GM19239 (cell line): ENCODE measurements around the gene NRF1.
"Not testable (repeated sequence)": the region's sequence is repeated elsewhere in the genome, so short reads cannot be mapped to it uniquely, and the experiment has no call there.

ENCODE experiments used
- DNase-seq: peaks from one replicate; pipeline ENCODE4 v3.0.0; 2011; ENCODE audit warnings: low spot score; ENCODE audit not compliant: insufficient read length
- FAIRE-seq: peaks from 2 replicates; lab custom pipeline; 2011; peaks lifted over from hg19 to GRCh38; lab: Jason Lieb, UNC

Gene NRF1

DNA sequence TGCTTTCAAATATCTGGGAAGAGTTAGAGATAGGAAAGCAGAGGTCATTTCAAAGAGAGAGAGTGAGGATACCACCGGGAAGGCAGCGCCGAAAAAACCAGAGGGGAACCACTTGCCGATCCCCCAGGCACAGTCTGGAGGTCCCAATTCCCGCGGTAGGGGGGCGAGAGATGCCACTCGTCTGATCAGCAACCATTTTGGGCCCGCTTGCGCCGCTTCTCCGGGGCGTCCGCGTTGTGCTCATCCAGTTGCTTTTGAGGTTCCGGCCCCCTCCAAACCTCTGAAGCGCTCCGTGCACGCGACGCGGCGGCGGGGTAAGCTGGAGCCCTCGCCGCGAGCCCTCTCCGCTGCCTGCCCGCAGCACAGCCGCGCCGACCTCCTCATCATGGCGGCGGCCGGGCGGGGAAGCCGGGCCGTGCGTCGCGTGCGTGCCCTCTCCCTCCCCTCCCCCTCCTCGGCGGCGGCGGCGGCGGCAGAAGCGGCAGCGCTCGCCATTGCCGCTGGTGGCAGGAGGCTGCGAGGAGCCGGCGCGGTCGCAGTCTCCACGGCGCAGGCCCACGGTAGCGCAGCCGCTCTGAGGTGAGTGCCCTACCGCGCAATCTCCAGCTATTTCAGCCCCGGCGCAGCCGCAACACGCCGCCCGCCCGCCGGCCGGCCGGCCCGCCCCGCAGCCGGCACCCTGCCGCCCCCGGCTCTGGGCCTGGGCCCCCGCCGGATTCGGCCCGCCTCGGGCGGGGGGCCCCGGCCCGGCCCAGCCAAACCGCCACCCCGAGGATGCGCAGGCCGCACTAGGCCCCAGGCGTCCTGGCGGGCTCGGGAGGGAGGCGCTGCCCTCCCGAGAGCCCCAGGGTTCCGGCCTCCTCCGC is at the start of gene NRF1:
TSS of gene NRF1 (plus strand) at position 475 of the 866 bp plus-strand sequence. CDS start 45,632 bp downstream, outside the sequence.
- peak; percentile 77 for FAIRE-seq
- peak; percentile 80 for DNase-seq

DNA sequence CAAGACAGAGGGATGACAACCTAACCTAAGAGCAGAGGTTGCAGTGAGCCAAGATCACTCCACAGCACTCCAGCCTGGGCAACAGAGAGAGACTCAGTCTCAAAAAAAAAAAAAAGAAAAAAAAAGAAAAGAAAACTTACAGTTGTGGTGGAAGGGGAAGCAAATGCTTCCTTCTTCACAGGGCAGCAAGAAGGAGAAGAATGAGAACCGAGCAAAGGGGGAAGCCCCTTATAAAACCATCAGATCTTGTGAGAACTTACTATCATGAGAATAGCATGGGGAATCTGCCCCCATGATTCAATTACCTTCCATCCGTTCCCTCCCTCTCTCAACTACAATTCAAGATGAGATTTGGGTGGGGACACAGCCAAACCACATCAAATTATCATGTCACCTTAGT is 45.2 kb upstream of the NRF1 start:
- DNase-seq, FAIRE-seq: not testable (repeated sequence)

DNA sequence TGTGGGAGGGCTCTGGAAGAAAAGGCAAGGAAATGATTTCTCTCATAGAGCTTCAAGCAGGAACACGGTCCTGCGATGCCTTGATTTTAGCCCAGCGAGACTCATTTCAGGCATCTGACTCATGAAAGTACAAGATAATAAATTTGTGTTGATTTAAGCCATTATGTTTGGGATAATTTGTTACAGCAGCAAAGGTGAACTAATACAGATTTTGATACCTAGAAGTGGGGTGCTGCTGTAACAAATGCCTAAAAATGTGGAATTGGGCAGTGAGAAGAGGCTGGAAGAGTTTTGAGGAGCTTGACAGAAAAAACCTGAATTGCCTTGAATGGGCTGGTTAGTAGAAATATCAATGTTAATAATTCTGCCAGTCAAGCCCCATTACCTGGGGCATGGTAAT is 44.1 kb upstream of the NRF1 start:
- DNase-seq (no peak), FAIRE-seq (no peak)

GRCh38 chr7:129568240-129568639 is 43.3 kb upstream of the NRF1 start:
- DNase-seq = no peak
- no peak for FAIRE-seq

- DNase-seq (no peak), FAIRE-seq (no peak)
Measured at GRCh38 chr7:129569326-129569725, 42.2 kb upstream of the NRF1 start.

GRCh38 chr7:129569811-129570215 is 41.7 kb upstream of the NRF1 start:
- no peak for FAIRE-seq
- DNase-seq = no peak

DNA sequence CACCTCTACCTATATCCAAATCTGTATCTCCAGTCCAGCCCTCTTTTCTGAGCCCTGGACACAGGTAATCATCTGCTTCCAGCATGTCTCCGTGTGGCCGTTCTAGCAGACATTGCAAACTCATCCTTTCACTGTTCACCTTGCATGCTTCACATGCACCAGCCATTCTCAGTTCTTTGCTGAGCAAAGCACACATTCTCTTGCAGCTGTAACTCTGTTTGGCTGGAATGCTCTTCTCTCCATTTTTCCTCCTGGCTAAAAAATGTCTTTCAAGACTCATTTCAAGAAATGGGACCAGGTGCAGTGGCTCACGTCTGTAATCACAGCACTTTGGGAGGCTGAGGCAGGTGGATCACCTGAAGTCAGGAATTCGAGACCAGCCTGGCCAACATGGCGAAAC is 40.3 kb upstream of the NRF1 start:
- DNase-seq = no peak
- FAIRE-seq = no peak

DNA sequence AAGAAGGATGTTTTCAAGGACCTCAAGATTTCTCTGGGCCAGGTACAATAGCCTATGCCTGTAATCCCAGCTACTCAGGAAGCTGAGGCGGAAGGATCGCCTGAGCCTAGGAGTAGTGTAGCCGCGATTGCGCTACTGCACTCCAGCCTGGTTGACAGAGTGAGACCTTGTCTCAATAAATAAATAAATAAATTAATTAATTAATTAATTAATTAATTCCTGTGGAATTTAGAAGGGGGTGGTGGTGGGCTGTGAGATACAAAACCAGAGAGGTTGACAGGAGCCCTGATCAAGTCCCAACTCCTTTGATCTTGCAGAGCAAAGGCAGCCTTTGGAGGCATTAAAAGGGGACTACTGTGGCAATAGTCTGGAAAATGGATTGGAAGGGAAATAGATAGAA is 39.3 kb upstream of the NRF1 start:
- DNase-seq (no peak), FAIRE-seq (no peak)

DNA sequence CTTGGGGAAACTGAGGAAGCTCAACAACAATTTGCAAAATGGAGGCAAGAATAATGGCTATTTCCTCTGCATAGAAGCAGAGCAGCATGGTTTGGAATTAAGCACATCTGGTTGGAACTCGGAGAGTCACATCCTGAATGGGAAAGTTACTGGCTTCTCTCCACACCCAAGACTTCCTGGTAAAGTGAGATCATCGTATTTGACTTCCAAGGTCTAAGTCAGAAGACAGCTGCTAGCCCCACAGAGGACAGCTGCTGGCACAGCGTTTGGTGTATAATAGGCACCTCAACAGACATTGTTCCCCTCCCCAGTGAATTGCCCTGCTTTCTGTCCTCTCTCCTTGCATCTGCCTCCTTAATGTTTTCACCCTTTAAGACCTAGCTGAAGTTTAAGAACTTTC is 37.0 kb upstream of the NRF1 start:
- DNase-seq (no peak), FAIRE-seq (no peak)

DNA sequence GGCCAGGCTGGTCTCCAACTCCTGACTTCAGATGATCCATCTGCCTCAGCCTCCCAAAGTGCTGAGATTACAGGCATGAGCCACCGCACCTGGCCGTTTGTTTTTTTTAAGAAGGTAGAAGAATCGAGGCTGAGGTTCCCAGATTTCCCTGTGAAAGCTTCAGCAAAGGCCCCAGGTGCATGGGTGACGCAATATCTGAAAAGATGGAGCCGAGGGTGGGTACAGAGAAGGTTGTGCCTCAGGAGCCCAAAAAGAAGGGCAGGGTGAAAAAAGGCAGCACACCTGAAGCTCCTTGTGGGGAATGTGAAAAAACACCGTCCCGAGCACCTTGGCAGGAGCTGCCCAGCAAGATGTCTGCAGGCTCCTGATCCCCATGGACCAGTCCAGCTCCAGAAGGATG is 35.8 kb upstream of the NRF1 start:
- DNase-seq = no peak

DNA sequence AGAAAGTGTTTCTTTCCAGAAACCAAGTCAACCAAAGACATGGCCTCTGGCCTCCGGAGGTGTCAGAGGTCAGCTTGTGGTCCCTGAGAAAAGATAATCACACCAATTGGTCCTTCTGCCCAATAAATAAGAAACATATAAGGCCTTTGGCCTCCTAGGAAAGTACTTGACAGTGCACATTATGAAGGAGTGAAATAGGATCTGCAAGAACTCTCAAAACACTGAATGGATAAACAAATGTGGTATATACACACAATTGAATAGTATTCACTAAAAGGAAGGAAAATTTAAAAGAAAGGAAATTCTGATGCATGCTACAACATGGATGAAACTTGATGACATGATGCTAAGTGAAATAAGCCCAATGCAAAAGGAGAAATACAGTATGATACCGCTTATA is 35.4 kb upstream of the NRF1 start:
- DNase-seq (no peak), FAIRE-seq (no peak)

More for the DNA sequence above, 35.8 kb upstream of the NRF1 start:
- no peak for FAIRE-seq

DNA sequence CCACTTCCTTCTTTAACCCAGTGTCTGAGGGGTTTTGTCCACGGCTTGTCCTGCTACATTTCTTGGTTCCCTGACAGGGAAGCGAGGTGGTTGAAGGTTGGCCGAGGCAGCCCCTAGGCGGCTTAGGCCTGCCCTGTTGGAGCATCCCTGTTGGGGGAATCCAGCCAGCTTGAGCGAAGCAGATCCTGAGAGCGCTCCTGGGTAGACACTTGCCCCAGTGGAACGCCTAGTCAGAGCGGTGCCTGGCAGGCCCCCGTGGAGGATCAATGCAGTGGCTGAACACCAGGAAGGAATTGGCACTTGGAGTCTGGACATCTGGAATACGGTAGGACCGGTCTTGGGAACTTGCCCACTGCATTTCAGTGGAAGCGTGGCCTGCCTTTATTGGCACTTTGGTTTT is 32.7 kb upstream of the NRF1 start:
- FAIRE-seq (no peak), DNase-seq (no peak)

GRCh38 chr7:129586179-129586578 is 25.3 kb upstream of the NRF1 start:
- not testable (repeated sequence) for FAIRE-seq, DNase-seq

DNA sequence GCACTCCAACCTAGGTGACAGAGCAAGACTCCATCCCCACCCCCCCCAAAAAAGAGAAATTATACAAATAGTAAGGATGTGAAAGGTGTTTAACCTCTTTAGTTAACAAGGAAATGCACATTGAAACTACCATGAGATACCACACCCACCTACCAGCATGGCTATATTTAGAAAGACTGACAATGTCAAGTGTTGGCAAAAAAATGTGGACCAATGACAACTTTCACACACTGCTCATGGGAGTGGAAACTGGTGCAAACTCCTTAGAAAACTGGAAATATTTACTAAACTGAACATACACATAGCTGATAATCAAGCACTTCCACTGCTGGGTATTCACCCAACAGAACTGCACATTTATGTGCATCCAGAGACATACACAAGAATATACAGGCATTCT is 23.3 kb upstream of the NRF1 start:
- DNase-seq = no peak
- FAIRE-seq = no peak

GRCh38 chr7:129591868-129592267 is 19.7 kb upstream of the NRF1 start:
- DNase-seq (no peak), FAIRE-seq (no peak)

DNA sequence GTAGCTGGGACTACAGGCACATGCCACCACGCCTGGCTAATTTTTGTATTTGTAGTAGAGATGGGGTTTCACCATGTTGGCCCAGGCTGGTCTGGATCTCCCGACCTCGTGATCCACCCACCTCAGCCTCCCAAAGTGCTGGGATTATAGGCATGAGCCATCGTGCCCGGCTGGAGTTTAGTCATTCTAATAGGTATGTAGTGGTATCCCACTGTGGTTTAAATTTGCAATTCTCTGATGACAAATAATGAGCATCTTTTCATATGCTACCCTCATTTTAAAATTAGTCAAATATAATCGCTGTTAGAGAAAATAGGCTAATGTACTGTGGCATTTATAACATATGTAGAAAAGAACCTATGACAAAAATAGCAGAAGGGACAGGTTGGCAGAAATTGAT is 15.1 kb upstream of the NRF1 start:
- FAIRE-seq, DNase-seq: not testable (repeated sequence)

DNA sequence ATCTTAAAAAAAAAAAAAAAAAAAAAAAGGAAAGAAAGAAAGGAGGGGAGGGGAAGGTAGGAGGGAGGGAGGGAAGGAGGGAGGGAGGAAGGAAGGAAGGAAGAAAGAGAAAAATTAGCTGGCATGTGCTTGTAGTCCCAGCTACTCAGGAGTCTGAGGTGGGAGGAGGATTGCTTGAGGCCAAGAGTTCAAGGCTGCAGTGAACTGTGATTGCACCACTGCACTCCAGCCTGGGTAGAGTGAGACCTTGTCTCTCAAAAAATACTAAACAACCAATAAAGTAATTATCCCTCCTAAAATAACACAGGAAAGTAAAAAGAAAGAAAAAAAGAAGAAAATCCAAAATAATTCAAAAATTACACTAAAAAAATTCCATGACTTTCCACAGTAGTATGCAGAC is 13.8 kb upstream of the NRF1 start:
- FAIRE-seq (no peak), DNase-seq (no peak)

- FAIRE-seq (no peak), DNase-seq (no peak)
Measured at GRCh38 chr7:129599174-129599573, 12.3 kb upstream of the NRF1 start.

DNA sequence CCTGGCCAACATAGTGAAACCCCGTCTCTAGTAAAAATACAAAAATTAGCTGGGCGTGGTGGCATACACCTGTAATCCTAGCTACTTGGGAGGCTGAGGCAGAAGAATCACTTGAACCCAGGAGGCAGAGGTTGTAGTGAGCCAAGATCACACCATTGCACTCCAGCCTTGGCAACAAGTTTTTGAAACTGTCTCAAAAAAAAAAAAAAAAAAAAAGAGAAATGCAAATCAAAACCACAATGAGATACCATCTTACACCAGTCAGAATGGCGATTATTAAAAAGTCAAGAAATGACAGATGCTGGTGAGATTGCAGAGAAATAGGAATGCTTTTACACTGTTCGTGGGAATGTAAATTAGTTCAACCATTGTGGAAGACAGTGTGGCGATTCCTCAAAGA is 7.9 kb upstream of the NRF1 start:
- FAIRE-seq, DNase-seq: not testable (repeated sequence)

DNA sequence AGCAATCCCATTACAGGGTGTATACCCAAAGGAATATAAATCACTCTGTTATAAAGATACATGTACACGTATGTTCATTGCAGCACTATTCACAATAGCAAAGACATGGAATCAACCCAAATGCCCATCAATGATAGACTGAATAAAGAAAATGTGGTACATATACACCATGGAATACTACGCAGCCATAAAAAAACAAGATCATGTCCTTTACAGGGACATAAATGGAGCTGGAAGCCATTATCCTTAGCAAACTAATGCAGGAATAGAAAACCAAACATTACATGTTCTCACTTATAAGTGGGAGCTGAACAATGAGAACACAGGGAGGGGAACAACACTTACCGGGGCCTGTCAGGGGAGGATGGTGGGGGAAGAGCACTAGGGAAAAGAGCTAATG is 7.5 kb upstream of the NRF1 start:
- not testable (repeated sequence) for DNase-seq, FAIRE-seq

DNA sequence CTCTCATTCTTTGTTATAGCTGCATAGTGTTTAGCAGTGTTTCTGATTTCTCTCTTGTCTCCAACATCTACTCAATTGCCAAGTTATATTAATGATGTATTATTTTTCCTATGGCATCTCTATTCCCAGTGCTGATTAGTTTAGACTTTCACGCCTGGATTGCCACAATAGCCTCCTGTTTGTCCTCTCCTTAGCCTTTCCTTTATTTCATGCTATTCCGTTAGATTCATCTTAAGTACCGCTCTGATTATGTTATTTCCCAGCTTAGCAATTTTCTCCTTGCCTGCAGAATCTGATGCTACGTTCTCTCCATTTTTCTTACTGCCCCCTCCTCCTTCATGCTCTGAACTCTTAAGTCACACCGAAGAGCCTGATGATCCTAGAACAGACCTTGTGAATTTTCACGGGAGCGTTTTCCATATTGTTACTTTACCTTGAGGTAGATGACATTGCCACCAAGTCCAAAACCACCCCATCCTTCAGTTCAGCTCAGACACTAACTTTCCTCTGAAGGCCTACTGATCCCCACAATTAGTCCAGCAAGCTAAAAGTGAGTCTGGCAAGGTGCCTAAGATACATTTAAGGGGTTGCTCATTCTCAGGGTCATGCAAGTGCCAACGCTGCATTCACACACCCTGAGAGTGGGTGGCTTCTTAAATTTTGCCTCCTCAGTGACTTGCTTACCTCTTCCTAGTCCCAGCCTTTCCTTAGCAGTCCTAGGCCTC is 6.6 kb upstream of the NRF1 start:
- DNase-seq = no peak
- no peak for FAIRE-seq
